ENCODE data around the gene DTL.

- TF ChIP-seq CTCF (IDR thresholded peaks at IDR 0.05; ENCODE audit: low read depth, low read length) (no peak), EZH2phosphoT487 (IDR thresholded peaks at IDR 0.05; ENCODE audit: low read depth) (no peak)
These were observed 83.3 kb downstream of the DTL start for GRCh38 chr1:212118872-212119260.

Data from OCI-LY3 (cell line).